AG20443 (cell line): ENCODE measurements around the gene NAV2.
"Not testable (repeated sequence)": the region's sequence is repeated elsewhere in the genome, so short reads cannot be mapped to it uniquely, and the experiment has no call there.

Source experiments
- DNase-seq: peaks from one replicate; pipeline ENCODE4 v3.0.0; 2012; ENCODE audit warnings: low spot score, mixed read lengths

NAV2 gene

GRCh38 chr11:19949606-19950005 is 237.0 kb downstream of the NAV2 start:
- no peak for DNase-seq

- peak; percentile 43 for DNase-seq
These were observed 239.0 kb downstream of the NAV2 start for GRCh38 chr11:19951558-19952115.

GRCh38 chr11:19952116-19952605 is 239.5 kb downstream of the NAV2 start:
- DNase-seq: no peak

GRCh38 chr11:19952911-19953310 is 240.3 kb downstream of the NAV2 start:
- no peak for DNase-seq

GRCh38 chr11:19953336-19953735 is 240.7 kb downstream of the NAV2 start:
- peak; percentile 53 for DNase-seq

GRCh38 chr11:19953909-19954308 is 241.3 kb downstream of the NAV2 start:
- peak; percentile 77 for DNase-seq

- DNase-seq: no peak
These were observed 242.3 kb downstream of the NAV2 start for GRCh38 chr11:19954899-19955298.

GRCh38 chr11:19955660-19956059 is 243.0 kb downstream of the NAV2 start:
- DNase-seq: no peak

- no peak for DNase-seq
These were observed 243.6 kb downstream of the NAV2 start for GRCh38 chr11:19956228-19956627.

GRCh38 chr11:19957294-19957943 is 244.8 kb downstream of the NAV2 start:
- no peak for DNase-seq

GRCh38 chr11:19958204-19958603 is 245.6 kb downstream of the NAV2 start:
- no peak for DNase-seq

- DNase-seq: no peak
These were observed 246.6 kb downstream of the NAV2 start for GRCh38 chr11:19959210-19959609.

GRCh38 chr11:19959648-19960059 is 247.0 kb downstream of the NAV2 start:
- no peak for DNase-seq

- not testable (repeated sequence) for DNase-seq
These were observed 247.8 kb downstream of the NAV2 start for GRCh38 chr11:19960410-19960809.

- DNase-seq: no peak
These were observed 248.6 kb downstream of the NAV2 start for GRCh38 chr11:19961225-19961624.

- DNase-seq: no peak
These were observed 249.6 kb downstream of the NAV2 start for GRCh38 chr11:19962053-19962800.

GRCh38 chr11:19962801-19963175 is 250.2 kb downstream of the NAV2 start:
- peak; percentile 79 for DNase-seq

- no peak for DNase-seq
These were observed 251.2 kb downstream of the NAV2 start for GRCh38 chr11:19963697-19964387.

GRCh38 chr11:19966441-19966840 is 253.8 kb downstream of the NAV2 start:
- DNase-seq: no peak

- no peak for DNase-seq
These were observed 254.3 kb downstream of the NAV2 start for GRCh38 chr11:19966927-19967326.

GRCh38 chr11:19967787-19968186 is 255.2 kb downstream of the NAV2 start:
- no peak for DNase-seq

GRCh38 chr11:19968860-19969259 is 256.2 kb downstream of the NAV2 start:
- DNase-seq: no peak

- no peak for DNase-seq
These were observed 258.3 kb downstream of the NAV2 start for GRCh38 chr11:19970944-19971343.
